NCI-H2029 treated with DMSO at 0.1 percent for 48 hours (cell line): ENCODE results near the gene DCLK3.

Source experiments
- DNase-seq: peaks from one replicate; lab custom pipeline; 2025; lab: John Stamatoyannopoulos, UW

DCLK3 gene

GRCh38 chr3:36669764-36670163 lies 94.6 kb downstream of the DCLK3 start:
- DNase-seq: no peak

- DNase-seq: no peak
These were observed 98.2 kb downstream of the DCLK3 start for GRCh38 chr3:36666166-36666565.

GRCh38 chr3:36663666-36664291 lies 100.6 kb downstream of the DCLK3 start:
- DNase-seq: no peak

GRCh38 chr3:36662626-36663025 lies 101.7 kb downstream of the DCLK3 start:
- no peak for DNase-seq
